Adrenal gland (tissue), 12 donors: ENCODE results near the gene PICK1. TPM values are rescaled to one million over a fixed set of nuclear protein-coding genes. Genes with fewer than 3 reads are reported as not detected.

Experiments
- DNase-seq, 7 donors: peaks; one replicate each; pipeline ENCODE4 v3.0.0-alpha.2; 2019 to 2020
- H3K27ac ChIP-seq, 5 donors: fragments of 200-600 bp; sonication (generic) in 4 of 5; 1 replicate in 3 of 5; 2 replicates in 2 of 5; pipeline versions ENCODE4 v1.5.1 to v1.8.0; 2016 to 2020; ENCODE audit warnings: mild to moderate bottlenecking in 1 of 5
- H3K27me3 ChIP-seq: fragments of 200-600 bp; 2 replicates; pipeline ENCODE4 v1.8.0; 2021
- H3K36me3 ChIP-seq, 2 donors: fragments of 200-600 bp; replicated peaks in 1 of 2; 1 replicate in 1 of 2; 2 replicates in 1 of 2; pipeline versions ENCODE4 v1.5.1 to v1.8.0; 2018 to 2022
- H3K4me1 ChIP-seq, 2 donors: fragments of 200-600 bp; replicated peaks in 1 of 2; 1 replicate in 1 of 2; 2 replicates in 1 of 2; pipeline versions ENCODE4 v1.5.1 to v1.8.0; 2018 to 2021
- H3K4me3 ChIP-seq, 4 donors: fragments of 200-600 bp; sonication (generic) in 3 of 4; one replicate each; pipeline ENCODE4 v1.5.1; 2016 to 2018
- H3K9me3 ChIP-seq, 3 donors: fragments of 200-600 bp; sonication (generic) in 1 of 3; replicated peaks in 1 of 3; 1 replicate in 2 of 3; 2 replicates in 1 of 3; pipeline versions ENCODE4 v1.5.1 to v1.8.0; 2016 to 2021
- POLR2A ChIP-seq, 2 donors: fragments of 450-650 bp; IDR thresholded peaks; one replicate each; pipeline ENCODE4 v1.6.1; 2017; ENCODE audit warnings: antibody characterized with exemption in 2 of 2, mild to moderate bottlenecking in 2 of 2, moderate library complexity in 1 of 2
- WGBS, 4 donors: extraction: QIAGEN DNeasy Blood & Tissue Kit in 2 of 4; methylation state at CpG; one replicate each; pipeline versions ENCODE4 v1.1.5 to v1.1.7; 2013 to 2017; 5-methylcytosine and 5-hydroxymethylcytosine counted together
- intact Hi-C, 2 donors: fragments of 100-400 bp; cut with DNase I; formaldehyde crosslinking; loops; one replicate each; pipeline versions ENCODE4 v1.14.1 to v1.15.0; 2022 to 2023
- polyA plus RNA-seq, 3 donors: library from polyadenylated mRNA; stranded (reverse); fragments of 200-250 nt in 2 of 3; fragments of 350-450 nt in 1 of 3; fragmentation: Illumina TruSeq in 1 of 3; extraction: RNeasy Lipid Tissue Mini Kit (QIAGEN cat#74804) in 1 of 3; gene quantifications; one replicate each; pipeline ENCODE4 v1.2.3, GENCODE V29; 2013 to 2014
- total RNA-seq, 9 donors: library from RNA; depleted of rRNA in 4 of 9; stranded (reverse); fragments of >200 nt in 4 of 9; fragments of 120-200 nt in 1 of 9; fragmentation: NEBNext Ultra II Directional in 1 of 9; extraction: Animal tissue kit (Norgen Biotek cat#: 25700) in 1 of 9; gene quantifications; one replicate each; pipeline versions ENCODE4 v1.1.0 to v1.2.4, GENCODE V29; 2013 to 2023
- TF ChIP-seq, protein P1 (sequence below), 6 experiments: fragments of 450-650 bp in 4 of 6; fragments of 200-600 bp in 2 of 6; sonication (generic) in 1 of 6; IDR thresholded peaks; 1 replicate in 5 of 6; 2 replicates in 1 of 6; pipeline versions ENCODE4 v1.5.1 to v1.8.0; 2016 to 2021; ENCODE audit warnings: antibody characterized with exemption in 6 of 6, mild to moderate bottlenecking in 2 of 6, moderate library complexity in 1 of 6
- donor health status: healthy with polysubstance abuse.
- donor health status: Bipolar disorder and iron deficiency.
- donor health status: DM: yes; HTN: yes; CAD: no.
- donor health status: DM: no; HTN: no; CAD: no.
- donor health status: DM: no; HTN: no; CAD: no.
- donor health status: DM: yes; HTN: yes; CAD: no.

PICK1 gene
- total and polyA plus RNA-seq, 12 donors, result 28.7 to 93.6 (median 39.0) TPM

DNA sequence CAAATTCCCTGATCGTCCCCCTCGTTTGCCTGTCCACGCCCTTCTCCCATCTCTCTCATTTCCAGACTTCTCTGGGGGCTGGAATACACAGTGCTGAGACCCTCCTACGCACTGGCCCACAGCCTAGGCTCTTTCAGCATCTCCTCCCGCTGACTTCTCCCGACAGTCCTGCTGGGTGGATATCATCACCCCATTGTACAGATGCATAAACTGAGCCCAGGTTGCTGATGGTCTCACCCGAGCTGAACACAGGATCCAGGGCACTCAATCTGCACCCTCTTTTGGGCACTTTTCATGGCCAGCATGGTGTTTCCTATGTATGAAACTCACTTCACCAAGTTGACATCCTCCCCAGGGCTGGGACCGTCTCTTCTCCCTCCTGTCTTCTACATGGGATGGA, 31.7 kb upstream of the PICK1 start:
- Histone ChIP-seq H3K27me3 (no peaks in the 10 kb centered on the region), H3K4me1 (no peaks in the 10 kb centered on the region), H3K36me3 (no peaks in the 10 kb centered on the region), H3K27ac (no peak overlapping the region), H3K4me3 (no peak overlapping the region), H3K9me3 (no peaks in the 10 kb centered on the region)
- intact Hi-C loops, result no loop called here
- WGBS, 4 donors, result 88 to 91% (median 89%) methylated on average over 8 of the region's 8 CpGs
- no peak for DNase-seq
- TF ChIP-seq, protein P1, sequence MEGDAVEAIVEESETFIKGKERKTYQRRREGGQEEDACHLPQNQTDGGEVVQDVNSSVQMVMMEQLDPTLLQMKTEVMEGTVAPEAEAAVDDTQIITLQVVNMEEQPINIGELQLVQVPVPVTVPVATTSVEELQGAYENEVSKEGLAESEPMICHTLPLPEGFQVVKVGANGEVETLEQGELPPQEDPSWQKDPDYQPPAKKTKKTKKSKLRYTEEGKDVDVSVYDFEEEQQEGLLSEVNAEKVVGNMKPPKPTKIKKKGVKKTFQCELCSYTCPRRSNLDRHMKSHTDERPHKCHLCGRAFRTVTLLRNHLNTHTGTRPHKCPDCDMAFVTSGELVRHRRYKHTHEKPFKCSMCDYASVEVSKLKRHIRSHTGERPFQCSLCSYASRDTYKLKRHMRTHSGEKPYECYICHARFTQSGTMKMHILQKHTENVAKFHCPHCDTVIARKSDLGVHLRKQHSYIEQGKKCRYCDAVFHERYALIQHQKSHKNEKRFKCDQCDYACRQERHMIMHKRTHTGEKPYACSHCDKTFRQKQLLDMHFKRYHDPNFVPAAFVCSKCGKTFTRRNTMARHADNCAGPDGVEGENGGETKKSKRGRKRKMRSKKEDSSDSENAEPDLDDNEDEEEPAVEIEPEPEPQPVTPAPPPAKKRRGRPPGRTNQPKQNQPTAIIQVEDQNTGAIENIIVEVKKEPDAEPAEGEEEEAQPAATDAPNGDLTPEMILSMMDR (IDR thresholded peaks at IDR 0.05), result no peak
- TF ChIP-seq POLR2A (IDR thresholded peaks at IDR 0.05), result no peak

GRCh38 chr22:38026130-38027111, 30.8 kb upstream of the PICK1 start:
- Histone ChIP-seq H3K36me3 (no peaks in the 10 kb centered on the region), H3K4me3 (no peak overlapping the region), H3K27me3 (no peaks in the 10 kb centered on the region), H3K9me3 (no peaks in the 10 kb centered on the region), H3K27ac (no peak overlapping the region), H3K4me1 (no peaks in the 10 kb centered on the region)
- no peak for DNase-seq
- TF ChIP-seq, protein P1 (IDR thresholded peaks at IDR 0.05), result no peak
- TF ChIP-seq POLR2A (IDR thresholded peaks at IDR 0.05), result no peak
- WGBS, 4 donors, result 74 to 82% (median 81%) methylated on average over 15 to 22 of the region's 22 CpGs
- intact Hi-C loops, result no loop called here

GRCh38 chr22:38027487-38027886, 29.7 kb upstream of the PICK1 start:
- DNase-seq, result no peak
- Histone ChIP-seq H3K27me3 (no peaks in the 10 kb centered on the region), H3K4me3 (no peak overlapping the region), H3K36me3 (no peaks in the 10 kb centered on the region), H3K27ac (no peak overlapping the region), H3K4me1 (no peaks in the 10 kb centered on the region), H3K9me3 (no peaks in the 10 kb centered on the region)
- WGBS, 4 donors, result 79 to 88% (median 81%) methylated on average over 9 of the region's 9 CpGs
- intact Hi-C loops, result no loop called here
- TF ChIP-seq, protein P1 (IDR thresholded peaks at IDR 0.05), result no peak
- no peak for TF ChIP-seq POLR2A (IDR thresholded peaks at IDR 0.05)

DNA sequence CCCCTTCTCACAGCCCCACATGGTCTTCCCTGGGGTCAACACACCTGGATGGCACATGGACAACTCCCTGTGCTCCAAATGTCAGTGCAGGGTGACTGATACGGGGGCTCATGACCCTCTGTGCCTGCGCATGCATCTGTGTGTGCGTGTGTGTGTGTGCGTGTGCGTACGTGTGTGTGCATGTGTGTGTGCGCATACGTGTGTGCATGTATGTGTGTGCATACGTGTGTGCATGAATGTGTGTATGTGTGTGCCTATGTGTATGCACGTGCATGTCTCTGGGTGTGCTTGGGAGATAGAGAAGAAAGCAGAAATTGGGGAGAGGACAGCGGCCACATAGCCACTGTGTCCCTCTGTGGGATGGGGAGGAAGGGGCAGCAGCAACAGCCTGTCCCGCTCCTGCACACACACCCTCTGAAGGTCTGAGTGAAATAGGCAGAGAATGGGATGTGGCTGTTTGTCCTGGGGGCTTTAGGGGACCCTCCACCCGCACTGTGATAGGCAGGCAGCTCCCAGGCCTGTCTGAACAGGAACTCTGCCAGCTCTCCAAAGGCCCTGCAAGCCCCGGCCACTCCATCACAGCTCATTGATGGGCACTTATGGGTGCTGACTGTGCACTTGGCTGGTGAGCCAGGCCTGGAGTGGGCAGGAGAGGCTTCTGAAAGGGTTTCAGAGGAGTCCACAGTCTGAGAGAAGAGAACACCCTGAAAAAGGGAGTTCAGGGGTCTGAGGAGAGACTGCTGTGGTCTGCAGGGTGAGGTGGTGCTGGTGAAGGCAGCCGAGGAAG, 28.7 kb upstream of the PICK1 start:
- 87 to 90% (median 88%) methylated on average over 13 to 15 of the region's 15 CpGs for WGBS, 4 donors
- H3K9me3 ChIP-seq, result no peaks in the 10 kb centered on the region
- H3K36me3 ChIP-seq, result no peaks in the 10 kb centered on the region
- DNase-seq, result no peak
- H3K27me3 ChIP-seq, result no peaks in the 10 kb centered on the region
- TF ChIP-seq, protein P1 (IDR thresholded peaks at IDR 0.05), result no peak
- TF ChIP-seq POLR2A (IDR thresholded peaks at IDR 0.05), result no peak
- no peak overlapping the region for H3K27ac ChIP-seq
- intact Hi-C loops, result no loop called here
- no peak overlapping the region for H3K4me3 ChIP-seq
- peaks cover 3% of the 10 kb centered on the region in 2 donors for H3K4me1 ChIP-seq
